SH-SY5Y (cell line): ENCODE measurements around the gene MAPK12.

Source experiments
- GATA2 ChIP-seq: IDR thresholded peaks from 2 replicates; pipeline ENCODE4 v1.6.1; 2011; ENCODE audit warnings: mild to moderate bottlenecking, low read depth, low read length
- GATA3 ChIP-seq: IDR thresholded peaks from 2 replicates; pipeline ENCODE4 v1.6.1; 2011; ENCODE audit warnings: low read depth, mild to moderate bottlenecking, low read length, moderate library complexity

DNA sequence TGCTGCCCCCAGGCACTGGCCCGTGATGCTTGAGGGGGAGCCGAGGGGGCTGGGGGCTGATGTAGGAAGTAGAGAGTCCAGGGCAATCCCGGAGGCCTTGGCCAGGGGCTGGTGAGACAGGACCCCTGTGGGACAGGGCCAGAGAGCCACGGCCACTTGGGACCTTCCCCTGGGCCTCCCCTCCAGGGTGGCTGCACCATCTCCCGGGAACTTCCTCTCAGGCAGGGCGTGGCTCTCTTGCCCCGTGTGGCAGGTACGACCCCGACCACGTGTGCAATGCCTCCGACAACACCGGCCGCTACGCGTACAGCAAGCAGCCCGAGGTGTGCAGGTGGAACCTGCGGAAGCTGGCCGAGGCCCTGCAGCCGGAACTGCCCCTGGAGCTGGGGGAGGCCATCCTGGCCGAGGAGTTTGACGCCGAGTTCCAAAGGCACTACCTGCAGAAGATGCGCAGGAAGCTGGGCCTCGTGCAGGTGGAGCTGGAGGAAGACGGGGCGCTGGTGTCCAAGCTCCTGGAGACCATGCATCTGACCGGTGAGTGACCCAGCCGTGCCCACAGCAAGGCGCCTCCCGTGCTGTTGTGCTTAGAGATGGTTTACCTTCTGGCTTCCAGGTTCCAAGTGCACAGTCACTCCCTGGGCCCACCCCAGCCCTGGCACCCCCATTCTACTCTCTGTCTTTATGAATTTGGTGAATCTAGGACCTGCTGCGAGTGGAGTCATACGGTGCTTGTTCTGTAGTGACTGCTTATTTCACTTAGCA, 50.9 kb downstream of the MAPK12 start:
- no peak for TF ChIP-seq GATA3
- no peak for TF ChIP-seq GATA2
